Hepatic stellate cell (primary cell): Measurements from ENCODE around the gene XPO6.
"Not testable (repeated sequence)": the region's sequence is repeated elsewhere in the genome, so short reads cannot be mapped to it uniquely, and the experiment has no call there.

Experiments
- DNase-seq: peaks from one replicate; pipeline ENCODE4 v3.0.0; 2011; ENCODE audit warnings: low spot score

The XPO6 gene

DNA sequence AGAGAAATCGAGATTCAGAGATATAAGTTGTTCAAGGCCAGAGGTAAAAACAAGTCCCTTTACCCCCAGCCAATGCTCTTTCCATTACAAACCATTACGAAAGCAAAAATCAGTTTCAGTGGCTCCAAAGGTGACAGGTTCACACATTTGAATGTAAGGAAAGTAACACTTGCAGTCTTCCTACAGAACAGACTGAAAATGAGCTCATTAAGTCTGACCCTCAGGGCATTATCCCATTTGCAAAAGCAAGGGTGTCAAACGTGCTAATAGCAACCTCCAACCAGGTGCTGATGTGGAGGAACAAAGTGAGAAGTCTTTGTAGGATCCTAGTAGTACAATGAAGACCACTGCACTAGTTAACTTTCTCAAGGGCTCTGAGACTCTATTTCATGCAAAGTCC, 65.2 kb downstream of the XPO6 start:
- DNase-seq, result no peak

DNA sequence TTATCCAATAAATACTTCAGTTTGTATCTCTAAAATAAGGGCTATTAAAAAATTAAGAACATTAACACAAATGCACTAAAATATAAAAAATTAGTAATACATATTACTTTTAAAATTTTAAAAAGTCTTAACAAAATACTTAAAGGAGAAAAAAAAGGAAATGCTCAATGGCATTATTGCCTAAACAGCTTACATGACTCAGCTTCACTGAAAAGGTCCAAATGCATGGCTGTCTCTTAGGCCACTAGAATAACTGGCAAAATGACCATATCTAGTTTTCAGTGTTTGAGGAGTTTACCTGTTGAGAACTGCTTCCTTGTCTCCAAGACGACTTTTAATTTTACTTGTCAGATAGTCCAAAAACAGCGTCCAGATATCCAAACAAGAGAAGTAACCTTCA, 66.0 kb downstream of the XPO6 start:
- no peak for DNase-seq

DNA sequence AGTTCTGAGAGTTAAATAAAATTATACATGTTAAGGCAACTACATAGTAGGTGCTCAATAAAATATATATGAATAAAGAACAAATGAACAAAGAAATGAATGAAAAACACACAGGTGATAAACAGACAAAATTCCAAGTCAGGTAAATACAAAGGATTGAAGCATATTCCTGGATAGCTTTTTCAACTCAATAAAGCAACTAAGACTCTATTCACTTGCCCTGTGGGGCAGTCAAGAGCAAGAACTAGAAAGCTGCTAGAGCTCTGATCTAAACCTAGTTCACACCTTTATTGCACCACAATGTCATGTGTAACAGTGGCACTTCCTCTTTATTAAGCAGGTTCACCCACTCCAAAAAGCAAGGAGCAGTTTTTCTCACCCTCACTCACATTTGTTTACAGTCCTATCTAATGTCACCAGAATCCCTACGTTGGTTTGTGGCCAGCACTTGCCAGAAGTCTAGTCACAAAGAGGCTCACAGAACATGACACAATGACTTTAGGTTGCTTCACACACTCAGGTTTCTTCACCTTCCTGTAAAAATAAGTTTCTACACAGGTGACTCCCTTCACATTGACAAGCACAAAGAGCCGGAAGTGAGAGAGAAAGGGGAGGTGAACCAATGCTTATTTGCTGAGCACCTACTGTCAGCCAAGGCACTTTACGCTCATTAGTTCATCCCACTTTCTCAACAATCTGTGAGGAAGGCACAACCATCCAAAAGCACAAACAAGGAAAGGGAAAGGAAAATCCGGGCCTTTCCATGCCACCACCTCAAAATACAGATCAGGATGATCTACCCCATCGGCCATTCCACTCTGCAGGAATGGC, 70.8 kb downstream of the XPO6 start:
- DNase-seq, result no peak

DNA sequence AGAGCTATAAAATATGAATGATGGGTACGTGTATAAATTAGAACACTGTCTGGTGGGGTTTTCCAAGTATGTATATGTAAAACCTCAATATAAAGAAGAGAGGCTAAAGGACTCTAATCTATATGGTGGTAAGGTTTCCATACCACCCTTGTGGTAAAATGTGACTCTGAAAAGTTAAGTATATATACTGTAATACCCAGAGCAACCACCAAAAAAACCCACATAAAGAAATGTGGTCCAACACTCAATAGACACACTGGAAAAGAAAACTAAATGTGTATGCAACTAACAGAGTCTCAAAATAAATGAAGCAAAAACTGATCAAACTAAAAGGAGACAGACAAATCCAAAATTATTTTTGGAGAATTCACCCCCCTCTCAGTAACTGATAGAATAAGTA, 72.2 kb downstream of the XPO6 start:
- no peak for DNase-seq

DNA sequence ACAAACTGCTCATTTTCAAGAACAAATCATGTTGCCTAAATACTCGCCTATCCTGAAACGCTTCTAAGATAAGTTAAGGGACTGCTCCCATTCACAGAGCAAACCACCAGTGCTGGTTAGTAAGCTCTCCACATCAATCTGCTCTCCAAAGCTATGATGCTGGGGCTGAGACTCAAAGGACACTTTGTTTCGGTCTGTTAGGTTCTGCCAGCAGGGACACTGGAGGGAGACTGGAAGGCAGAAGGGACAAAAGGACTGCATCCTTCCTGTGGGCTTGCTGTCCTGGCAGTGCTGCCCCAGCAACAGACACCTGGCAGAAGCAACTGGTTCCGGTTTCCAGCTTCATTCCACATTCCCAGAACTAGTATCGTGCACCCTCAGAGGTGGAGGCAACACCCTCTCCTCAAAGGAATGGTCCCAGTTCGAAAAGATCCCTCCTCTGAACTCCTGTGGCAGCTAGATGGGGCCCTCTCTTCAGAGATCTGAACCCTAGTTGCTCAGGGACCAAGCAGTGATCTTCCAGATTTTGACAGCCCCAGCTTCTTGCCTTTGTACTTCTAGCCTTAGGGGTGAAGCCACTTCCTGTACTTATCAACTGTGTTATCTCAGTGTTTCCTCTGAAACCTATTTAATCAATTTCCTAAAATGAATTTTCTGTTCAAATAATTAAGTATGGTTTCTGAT, 74.9 kb downstream of the XPO6 start:
- no peak for DNase-seq

DNA sequence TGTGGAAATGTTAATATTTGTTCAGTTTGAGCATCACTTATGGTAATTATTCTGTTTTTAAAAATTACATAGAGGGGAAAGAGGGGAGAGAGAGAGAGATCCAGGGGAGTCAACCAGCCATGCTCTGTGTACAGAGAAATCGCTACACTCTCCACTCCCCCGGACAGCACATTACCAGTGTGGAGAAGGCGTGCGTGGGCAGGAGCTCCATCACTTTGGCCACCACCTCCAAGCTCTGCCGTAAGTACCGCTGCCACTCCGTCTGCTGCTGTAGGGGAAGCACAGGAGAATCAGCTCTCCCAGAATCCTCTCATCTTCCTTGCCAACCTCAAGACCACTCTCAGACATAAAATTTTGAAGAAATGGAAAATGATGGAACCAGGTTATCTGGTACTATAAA, 78.1 kb downstream of the XPO6 start:
- DNase-seq, result no peak

DNA sequence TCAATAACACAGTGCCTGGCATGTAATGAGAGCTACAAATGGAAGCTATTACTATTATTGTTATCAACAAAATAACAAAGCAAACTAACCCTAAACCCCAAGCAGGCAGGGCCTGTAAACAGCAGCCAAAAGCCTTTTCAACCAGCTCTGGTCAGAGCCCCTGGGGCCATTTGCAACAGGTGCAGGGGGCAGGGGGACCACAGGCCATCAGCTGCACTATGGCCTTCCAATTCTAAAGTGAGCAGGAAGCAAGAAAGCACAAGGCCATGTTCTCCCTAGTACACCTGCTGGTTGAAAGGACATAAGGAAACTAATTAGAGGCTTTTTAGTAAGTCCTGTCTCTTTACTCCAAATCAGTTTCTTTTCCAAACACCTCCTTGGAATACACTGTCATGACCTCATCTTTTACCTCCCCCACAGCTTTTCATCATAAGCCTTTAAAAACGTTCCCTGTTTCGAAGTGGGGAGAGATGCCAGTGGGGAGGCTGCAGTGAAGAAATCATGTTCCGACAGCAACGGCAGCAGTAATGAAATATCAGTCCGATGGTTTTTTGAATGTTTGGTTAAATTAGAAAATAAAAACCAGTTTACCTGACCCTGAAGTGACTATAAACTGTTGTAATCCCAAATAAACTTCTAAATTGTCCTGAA, 79.9 kb downstream of the XPO6 start:
- no peak for DNase-seq

DNA sequence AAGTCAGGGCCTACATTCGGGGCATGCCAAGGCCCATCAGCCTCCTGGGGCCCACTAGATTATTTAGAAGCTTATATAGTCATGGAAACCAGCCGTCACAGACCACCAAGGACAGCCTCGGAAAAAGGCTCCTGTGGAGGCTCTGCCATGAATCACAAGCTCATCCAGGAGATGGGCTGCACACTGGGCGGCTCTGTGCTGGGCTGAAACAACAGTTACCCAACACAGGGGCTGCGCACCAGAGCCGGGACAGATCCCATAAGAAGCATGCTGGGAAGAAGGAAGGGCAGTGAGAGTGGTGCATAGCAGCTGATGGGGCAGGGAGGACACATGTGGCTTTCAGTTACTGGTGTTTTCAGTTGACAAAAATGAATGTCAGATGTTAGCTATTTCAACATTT, 80.6 kb downstream of the XPO6 start:
- DNase-seq, result no peak

DNA sequence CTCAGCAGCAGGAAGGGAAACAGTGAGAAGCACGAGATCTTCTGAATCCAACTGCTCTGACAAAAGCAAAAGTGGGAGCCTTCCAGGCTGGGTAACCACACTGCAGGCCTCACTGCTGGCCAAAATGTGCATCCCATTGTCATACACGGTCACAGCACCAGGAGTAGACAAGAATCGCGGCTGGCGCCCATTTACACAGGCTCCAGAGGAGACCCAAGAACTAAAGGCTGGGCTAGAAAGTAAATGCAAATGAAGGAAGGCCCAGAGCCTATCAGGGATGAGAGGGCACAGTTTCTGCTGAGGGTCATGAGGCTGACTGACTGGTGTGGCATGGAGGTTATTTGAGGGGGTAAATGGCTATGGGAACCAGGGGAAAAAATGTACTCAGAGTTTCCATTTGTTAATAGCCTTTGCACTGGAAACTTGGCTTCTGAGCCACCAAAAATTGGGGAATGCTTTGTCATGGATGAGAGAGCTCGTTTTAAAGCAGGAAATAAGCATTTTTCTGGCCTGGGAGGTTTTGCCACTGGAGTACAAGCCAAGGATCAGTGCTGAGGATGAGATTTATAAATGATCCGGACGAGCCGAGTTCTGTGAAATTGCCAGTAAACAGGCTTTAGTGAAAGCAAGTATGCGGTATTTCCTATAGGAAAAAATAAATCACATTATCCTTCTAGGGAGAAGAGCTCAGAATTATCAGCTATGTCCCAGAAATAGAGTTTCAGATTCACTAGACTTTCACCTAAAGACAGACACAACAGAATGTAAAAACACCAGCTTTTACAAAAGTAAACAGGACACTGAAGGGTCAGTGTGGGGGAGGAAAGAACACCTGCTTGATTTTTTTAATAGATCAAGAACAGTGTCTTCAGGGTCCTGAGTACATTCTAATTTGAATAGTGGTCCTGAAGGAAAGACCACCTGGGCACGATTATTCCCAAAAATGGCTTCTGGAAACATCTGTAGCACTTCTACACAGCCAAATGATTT, 81.4 kb downstream of the XPO6 start:
- DNase-seq, result no peak

DNA sequence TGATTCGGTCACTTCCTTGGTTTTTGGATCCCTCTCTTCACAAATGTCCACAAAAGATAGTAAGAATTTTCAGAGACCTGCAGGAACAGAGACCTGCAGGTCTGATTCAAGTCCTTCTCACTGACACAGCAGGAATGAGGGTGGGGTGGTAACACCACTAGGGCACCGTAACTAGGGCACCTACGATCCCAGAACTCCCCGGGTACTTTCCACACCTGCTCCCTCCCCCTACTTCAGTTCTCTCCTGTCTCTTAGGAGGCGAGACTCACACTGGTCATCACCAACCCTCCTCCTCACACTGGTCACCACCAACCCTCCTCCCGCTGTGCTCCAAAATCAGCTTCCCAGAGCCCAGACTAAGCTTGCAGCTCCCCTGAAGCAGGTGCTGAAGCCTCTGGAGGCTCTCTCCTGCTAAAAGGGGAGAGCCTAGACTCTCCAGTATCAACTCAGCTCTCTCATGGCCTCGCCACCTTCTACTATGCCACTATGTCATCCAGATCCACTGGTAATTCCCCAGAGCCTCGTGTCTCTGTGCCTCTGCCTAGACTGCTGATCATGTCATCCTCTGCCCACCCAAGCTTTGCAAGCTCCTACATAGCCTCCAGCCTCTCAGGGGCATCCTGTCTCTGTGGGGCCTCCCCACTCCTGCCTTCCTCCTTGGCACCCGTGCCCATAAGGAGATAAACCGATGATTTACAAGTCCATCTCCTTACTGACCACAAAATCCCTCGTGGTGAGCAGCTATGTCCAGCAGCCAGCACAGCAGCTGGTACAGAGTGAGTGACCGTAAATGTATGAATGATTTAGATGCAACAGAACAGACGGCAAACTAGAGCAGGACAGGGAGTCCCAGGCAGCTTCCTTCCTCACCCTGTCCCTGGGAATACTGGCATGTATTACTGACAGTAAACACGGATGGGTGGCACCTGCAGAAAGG, 84.8 kb downstream of the XPO6 start:
- no peak for DNase-seq

DNA sequence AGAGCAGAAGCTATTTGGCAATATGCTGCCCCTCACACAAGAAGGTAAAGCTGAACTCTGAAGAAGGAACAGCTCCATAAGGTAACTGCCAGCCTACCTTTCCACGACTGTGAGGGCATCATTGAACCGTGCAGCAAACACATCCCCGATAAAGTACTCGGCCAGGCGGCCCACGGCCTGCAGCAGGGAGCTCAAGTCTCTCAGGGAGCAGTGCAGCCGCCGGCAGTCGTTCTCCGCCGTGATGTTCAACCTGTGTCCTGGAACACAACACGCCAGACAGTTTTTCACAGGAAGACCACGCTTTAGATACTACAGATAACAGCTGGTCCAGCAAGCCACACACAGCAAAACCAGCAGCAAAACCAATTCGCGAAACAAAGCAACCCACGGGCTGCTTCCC, 86.2 kb downstream of the XPO6 start:
- DNase-seq, result no peak

DNA sequence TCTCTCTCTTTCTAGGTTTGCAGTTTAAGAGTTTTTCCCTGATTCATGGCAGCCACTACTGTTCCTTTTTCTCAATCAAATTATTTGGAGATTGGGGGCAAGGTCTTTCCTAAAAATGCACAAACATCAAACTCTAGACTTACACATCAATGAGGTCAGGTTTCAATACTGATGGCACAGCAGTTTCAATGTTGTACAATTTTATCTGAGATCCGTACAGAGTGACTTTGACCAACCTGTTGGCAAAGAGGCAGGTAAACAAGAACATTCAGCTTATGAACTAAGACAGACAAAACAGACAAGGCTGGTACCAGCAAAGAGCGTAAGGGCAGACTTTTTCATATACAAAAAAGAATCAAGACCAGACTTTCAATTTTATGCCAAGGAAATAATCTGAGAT, 90.2 kb downstream of the XPO6 start:
- no peak for DNase-seq

DNA sequence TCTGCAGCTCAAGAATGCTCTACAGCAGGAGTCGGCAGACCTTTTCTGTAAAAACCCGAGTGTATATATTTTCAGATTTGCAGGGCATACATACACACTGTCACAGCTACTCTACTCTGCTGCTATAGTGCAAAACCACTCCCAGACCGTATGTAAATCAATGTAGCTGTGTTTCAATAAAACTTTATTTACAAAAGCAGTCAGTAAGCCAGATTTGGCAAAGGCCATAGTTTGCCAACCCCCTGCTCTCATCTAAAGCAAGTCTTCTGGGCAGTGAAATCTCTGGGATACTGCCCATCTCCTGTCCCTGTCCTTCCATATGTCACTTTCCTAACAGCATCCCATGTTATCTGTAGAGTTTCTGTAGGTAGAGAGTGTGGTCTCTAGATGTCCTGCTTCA, 91.0 kb downstream of the XPO6 start:
- DNase-seq, result no peak

DNA sequence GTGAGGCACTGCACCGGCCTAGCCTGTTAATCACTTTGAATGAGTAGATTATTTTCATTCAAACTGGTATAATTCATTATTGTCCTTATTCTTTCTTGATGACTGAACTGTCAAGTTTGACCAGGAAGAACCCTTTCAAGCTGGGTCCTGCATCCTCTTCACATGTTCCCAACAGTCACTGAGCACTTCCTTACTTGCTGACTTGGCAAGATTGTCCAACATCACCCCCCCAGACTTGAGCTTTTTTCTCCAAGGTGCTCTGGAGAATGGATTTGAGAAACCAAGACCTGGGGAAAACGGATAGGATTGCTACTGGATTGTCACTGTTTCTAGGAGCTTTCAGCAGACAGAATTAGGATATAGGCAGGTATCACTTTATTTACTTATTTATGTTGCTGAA, 93.1 kb downstream of the XPO6 start:
- no peak for DNase-seq

DNA sequence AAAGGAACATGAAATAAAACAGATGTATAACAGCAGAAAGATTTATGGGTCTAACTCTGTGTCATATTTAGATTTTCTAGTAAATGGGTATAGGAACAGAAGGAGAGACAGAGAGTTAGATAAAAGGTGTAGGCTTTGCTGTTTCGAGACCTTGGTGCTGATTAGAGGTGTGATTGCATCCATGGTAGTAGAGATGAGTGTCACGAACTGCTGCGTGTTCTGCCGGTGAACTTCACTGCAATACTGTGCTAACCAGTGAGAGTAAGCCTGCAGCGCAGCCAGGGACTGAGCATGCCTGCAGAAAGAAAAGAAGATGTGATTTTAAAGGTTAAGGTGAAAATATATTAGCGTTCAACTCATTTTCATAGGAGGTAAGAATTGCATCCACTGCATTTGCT, 94.6 kb downstream of the XPO6 start:
- DNase-seq, result no peak

DNA sequence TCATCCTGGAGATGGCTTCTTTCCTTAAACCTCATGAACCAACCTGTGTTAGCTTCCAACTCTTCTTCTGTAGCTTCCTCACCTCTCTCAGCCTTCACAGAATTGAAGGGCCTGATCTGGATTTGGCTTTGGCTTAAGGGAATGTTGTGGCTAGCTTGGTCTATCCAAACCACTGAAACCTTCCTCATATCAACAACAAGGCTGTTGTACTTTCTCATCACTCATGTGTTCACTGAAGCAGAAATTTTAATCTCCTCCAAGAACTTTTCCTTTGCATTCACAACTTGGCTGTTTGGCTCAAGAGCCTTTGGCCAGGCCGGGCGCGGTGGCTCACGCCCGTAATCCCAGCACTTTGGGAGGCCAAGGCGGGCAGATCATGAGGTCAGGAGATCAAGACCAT, 95.9 kb downstream of the XPO6 start:
- not testable (repeated sequence) for DNase-seq

DNA sequence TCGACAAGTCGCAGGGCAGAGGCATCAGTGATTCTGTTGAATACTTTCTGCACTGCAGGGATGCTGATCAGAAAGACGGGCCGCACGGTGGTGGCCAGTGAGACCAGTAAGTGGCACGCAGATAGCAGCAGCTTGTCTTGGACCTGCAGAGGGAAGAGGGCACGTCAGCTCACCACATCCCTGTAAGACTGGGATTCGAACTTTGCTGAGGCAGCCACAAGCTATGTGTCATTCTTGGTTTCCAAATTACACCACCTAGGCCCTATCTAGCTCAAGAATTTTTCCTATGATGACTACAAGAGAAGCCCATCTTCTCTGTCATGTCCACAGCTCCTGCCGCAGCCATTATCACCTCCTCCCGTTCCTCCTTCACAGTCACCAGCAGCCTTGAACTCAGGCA, 98.9 kb downstream of the XPO6 start:
- no peak for DNase-seq

DNA sequence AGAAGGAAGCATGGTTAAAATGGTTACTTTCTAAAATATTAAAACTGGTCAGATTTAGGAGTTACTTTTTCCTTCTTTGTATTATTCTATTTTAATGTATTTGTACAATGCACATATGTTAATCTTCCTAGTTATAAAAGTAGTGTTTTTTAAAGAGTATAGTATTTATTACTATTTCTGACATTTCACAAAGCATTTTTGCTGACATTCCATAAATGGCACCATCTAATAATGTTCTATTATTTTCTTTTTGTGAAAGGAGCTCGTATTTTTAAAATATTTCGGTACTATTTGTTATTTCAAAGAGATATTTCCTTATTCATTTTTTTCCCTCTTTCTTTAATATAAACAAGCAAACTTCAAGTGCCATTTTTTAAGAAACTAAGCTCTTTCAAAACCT, 100.8 kb downstream of the XPO6 start:
- no peak for DNase-seq

DNA sequence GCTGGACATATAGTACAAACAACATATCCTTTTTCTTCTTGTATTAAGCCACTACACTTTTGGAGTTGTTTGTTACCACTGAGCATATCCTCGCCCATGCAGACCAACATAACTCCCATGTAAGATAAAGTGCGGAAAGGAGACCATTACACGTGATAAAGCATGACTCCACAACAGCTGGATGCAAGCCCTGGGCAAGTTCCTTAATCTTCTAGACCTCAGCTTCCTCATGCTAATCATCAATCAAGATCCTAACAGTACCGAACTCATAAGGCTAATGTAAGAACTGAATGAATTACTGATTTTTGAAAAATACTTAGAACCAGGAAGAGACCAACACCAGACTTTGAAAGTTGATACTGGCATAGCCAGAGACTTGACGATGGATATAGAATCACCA, 101.3 kb downstream of the XPO6 start:
- no peak for DNase-seq

DNA sequence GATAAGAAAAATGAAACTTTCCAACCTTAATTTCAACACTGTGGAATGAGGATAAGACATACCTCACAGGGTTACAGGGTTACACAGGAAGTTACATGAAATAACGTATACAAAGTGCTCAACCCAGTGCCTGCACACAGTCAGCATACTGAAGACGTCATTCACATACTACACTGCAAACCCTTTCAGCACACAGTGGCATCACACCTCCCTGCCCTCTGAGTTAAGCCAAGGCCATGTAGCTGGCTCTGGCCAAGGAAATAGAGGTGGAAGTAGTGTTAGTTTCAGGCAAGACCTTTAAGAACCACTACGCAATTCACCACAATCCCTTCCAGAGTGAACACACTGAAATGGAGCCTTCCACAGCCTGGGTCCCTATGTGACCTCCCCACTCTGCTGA, 101.7 kb downstream of the XPO6 start:
- DNase-seq, result no peak
